Mesenchymal stem cell (in vitro differentiated cells and primary cell): ENCODE results near the gene S100A5.

Source experiments
- DNase-seq: peaks from one replicate; pipeline ENCODE4 v3.0.0-alpha.2; 2013
- H2AFZ ChIP-seq: one replicate; pipeline ENCODE4 v1.6.1; 2013; ENCODE audit warnings: low read depth, mild to moderate bottlenecking, control low read depth, inconsistent platforms, low read length, moderate library complexity
- H2AK5ac ChIP-seq: 2 replicates; pipeline ENCODE4 v1.6.1; 2013; ENCODE audit warnings: low read length, moderate library complexity, mild to moderate bottlenecking, inconsistent platforms; ENCODE audit not compliant: severe bottlenecking
- H2BK120ac ChIP-seq: one replicate; pipeline ENCODE4 v1.6.1; 2013; ENCODE audit warnings: low read depth, mild to moderate bottlenecking, inconsistent platforms, low read length, moderate library complexity
- H2BK12ac ChIP-seq, 2 experiments: one replicate each; pipeline ENCODE4 v1.6.1; 2013; ENCODE audit warnings: inconsistent platforms in 2 of 2, low read length in 2 of 2, mild to moderate bottlenecking in 2 of 2, moderate library complexity in 2 of 2, control low read depth in 1 of 2
- H2BK15ac ChIP-seq: one replicate; pipeline ENCODE4 v1.6.1; 2013; ENCODE audit warnings: mild to moderate bottlenecking, low read depth, inconsistent platforms; ENCODE audit not compliant: poor library complexity, severe bottlenecking
- H2BK5ac ChIP-seq: 2 replicates; pipeline ENCODE4 v1.6.1; 2013; ENCODE audit warnings: low read depth, mild to moderate bottlenecking, low read length, control low read depth, inconsistent platforms; ENCODE audit not compliant: poor library complexity, severe bottlenecking
- H3K14ac ChIP-seq, 2 experiments: one replicate each; pipeline ENCODE4 v1.6.1; 2013; ENCODE audit warnings: inconsistent platforms in 2 of 2, low read length in 2 of 2, control low read depth in 1 of 2, mild to moderate bottlenecking in 1 of 2, moderate library complexity in 1 of 2
- H3K18ac ChIP-seq, 2 experiments: one replicate each; pipeline ENCODE4 v1.6.1; 2013; ENCODE audit warnings: inconsistent platforms in 2 of 2, low read length in 2 of 2, control low read depth in 1 of 2, low read depth in 1 of 2, mild to moderate bottlenecking in 1 of 2
- H3K23ac ChIP-seq, 2 experiments: one replicate each; pipeline ENCODE4 v1.6.1; 2013; ENCODE audit warnings: inconsistent platforms in 2 of 2, low read length in 2 of 2, mild to moderate bottlenecking in 2 of 2, moderate library complexity in 2 of 2, control low read depth in 1 of 2
- H3K27ac ChIP-seq: 2 replicates; pipeline ENCODE4 v1.5.1; 2013; ENCODE audit warnings: mild to moderate bottlenecking, moderate library complexity, low read length, control low read depth, inconsistent platforms; ENCODE audit not compliant: poor library complexity, severe bottlenecking
- H3K27me3 ChIP-seq, 2 experiments: 2 replicates each; pipeline versions ENCODE4 v1.6.1 to v1.7.0; 2013; ENCODE audit warnings: low read length in 2 of 2, mild to moderate bottlenecking in 2 of 2, moderate library complexity in 2 of 2, control low read depth in 1 of 2, inconsistent platforms in 1 of 2; ENCODE audit not compliant: control insufficient read depth in 1 of 2, insufficient read depth in 1 of 2
- H3K36me3 ChIP-seq, 2 experiments: 2 replicates each; pipeline versions ENCODE4 v1.6.1 to v1.7.0; 2013; ENCODE audit warnings: low read length in 2 of 2, control low read depth in 1 of 2, inconsistent platforms in 1 of 2, low read depth in 1 of 2, mild to moderate bottlenecking in 1 of 2; ENCODE audit not compliant: insufficient read depth in 2 of 2, control insufficient read depth in 1 of 2
- H3K4ac ChIP-seq, 2 experiments: one replicate each; pipeline ENCODE4 v1.6.1; 2013; ENCODE audit warnings: inconsistent platforms in 2 of 2, low read length in 2 of 2, mild to moderate bottlenecking in 2 of 2, moderate library complexity in 2 of 2, control low read depth in 1 of 2, low read depth in 1 of 2
- H3K4me1 ChIP-seq: 2 replicates; pipeline ENCODE4 v1.6.1; 2013; ENCODE audit warnings: low read depth, low read length, control low read depth; ENCODE audit not compliant: control insufficient read depth, insufficient read depth
- H3K4me2 ChIP-seq: 2 replicates; pipeline ENCODE4 v1.6.1; 2013; ENCODE audit warnings: low read length, mild to moderate bottlenecking, inconsistent platforms; ENCODE audit not compliant: poor library complexity, severe bottlenecking
- H3K4me3 ChIP-seq, 2 experiments: 2 replicates each; pipeline versions ENCODE4 v1.5.1 to v1.7.0; 2013; ENCODE audit warnings: low read length in 2 of 2, mild to moderate bottlenecking in 2 of 2, control low read depth in 1 of 2, low read depth in 1 of 2; ENCODE audit not compliant: insufficient read depth in 1 of 2
- H3K79me1 ChIP-seq: replicated peaks from 2 replicates; pipeline ENCODE4 v1.6.1; 2013; ENCODE audit warnings: mild to moderate bottlenecking, control low read depth, low read length, inconsistent platforms; ENCODE audit not compliant: poor library complexity, severe bottlenecking
- H3K9ac ChIP-seq: 2 replicates; pipeline ENCODE4 v1.7.0; 2013; ENCODE audit warnings: mild to moderate bottlenecking, low read length, moderate library complexity
- H3K9me3 ChIP-seq: 2 replicates; pipeline ENCODE4 v1.7.0; 2013; ENCODE audit warnings: mild to moderate bottlenecking, low read length; ENCODE audit not compliant: control insufficient read depth
- H4K8ac ChIP-seq: one replicate; pipeline ENCODE4 v1.6.1; 2013; ENCODE audit warnings: inconsistent platforms, mild to moderate bottlenecking, low read length, moderate library complexity
- H4K91ac ChIP-seq: one replicate; pipeline ENCODE4 v1.6.1; 2013; ENCODE audit warnings: mild to moderate bottlenecking, low read length, inconsistent platforms
- WGBS: methylation state at CpG from one replicate; pipeline ENCODE4 v1.1.7; 2013; ENCODE audit warnings: mixed read lengths; 5-methylcytosine and 5-hydroxymethylcytosine counted together

S100A5 gene

DNA sequence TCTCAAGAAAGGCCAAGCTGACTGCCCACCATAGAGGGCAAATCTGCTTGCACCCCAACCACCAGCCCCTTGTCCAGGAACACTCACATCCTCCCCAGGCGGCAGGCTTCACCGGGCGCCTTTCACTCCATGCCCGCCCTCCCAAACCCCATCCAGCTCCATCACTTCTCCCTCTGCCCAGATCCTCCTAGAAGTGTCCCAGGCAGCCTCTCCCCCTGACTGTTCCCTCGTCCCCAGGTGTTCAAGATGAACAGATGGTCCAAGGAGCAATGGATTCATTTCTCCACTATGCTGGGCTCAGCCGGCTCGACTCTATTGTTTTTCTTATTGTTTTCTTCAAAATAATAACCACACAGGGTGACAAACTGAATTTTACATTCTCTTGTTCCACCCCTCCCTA lies 27.1 kb downstream of the S100A5 start:
- H3K18ac ChIP-seq: no peak overlapping the region
- H3K4me1 ChIP-seq: peaks cover 4% of the 10 kb centered on the region
- 94% methylated on average over 7 of the region's 7 CpGs for WGBS
- no peak overlapping the region for H2BK5ac ChIP-seq
- H3K4me2 ChIP-seq: no peak overlapping the region
- H2BK120ac ChIP-seq: no peak overlapping the region
- H3K27ac ChIP-seq: no peak overlapping the region
- no peak overlapping the region for H3K4ac ChIP-seq
- H2BK15ac ChIP-seq: no peak overlapping the region
- no peak overlapping the region for H2AK5ac ChIP-seq
- no peak overlapping the region for H4K91ac ChIP-seq
- H3K27me3 ChIP-seq: no peaks in the 10 kb centered on the region
- no peak overlapping the region for H3K14ac ChIP-seq
- H3K36me3 ChIP-seq: no peaks in the 10 kb centered on the region
- no peaks in the 10 kb centered on the region for H3K9me3 ChIP-seq
- H2AFZ ChIP-seq: no peak overlapping the region
- no peaks in the 10 kb centered on the region for H3K79me1 ChIP-seq
- no peak overlapping the region for H3K9ac ChIP-seq
- no peak for DNase-seq
- H3K23ac ChIP-seq: no peak overlapping the region
- no peak overlapping the region for H2BK12ac ChIP-seq
- no peak overlapping the region for H3K4me3 ChIP-seq
- H4K8ac ChIP-seq: no peak overlapping the region

DNA sequence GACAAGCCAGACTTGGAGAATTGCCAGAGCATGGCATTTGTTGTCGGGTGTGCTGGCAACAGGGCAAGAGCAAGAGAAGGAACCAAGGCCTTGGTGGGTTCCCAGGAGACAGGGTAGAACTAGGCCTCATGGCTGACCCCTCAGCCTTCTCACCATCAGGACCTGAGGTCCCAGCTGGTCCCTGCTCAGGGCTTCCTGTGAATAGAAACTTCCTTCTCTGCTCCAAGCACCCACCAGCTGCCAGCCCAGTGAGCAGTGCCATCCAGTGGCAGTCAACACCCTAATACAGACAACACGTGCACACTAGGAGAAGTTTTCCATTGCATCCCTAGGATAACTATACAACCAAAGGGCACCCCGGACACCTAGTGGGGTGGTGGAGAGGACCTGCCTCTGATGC lies 27.7 kb downstream of the S100A5 start:
- no peaks in the 10 kb centered on the region for H3K79me1 ChIP-seq
- no peak overlapping the region for H3K9ac ChIP-seq
- H2BK5ac ChIP-seq: no peak overlapping the region
- H3K4ac ChIP-seq: no peak overlapping the region
- H2BK12ac ChIP-seq: no peak overlapping the region
- no peak overlapping the region for H2BK15ac ChIP-seq
- peak overlapping the region; percentile 21 for H2BK120ac ChIP-seq
- H2AK5ac ChIP-seq: no peak overlapping the region
- no peak overlapping the region for H3K14ac ChIP-seq
- no peak overlapping the region for H3K27ac ChIP-seq
- no peak overlapping the region for H3K18ac ChIP-seq
- no peaks in the 10 kb centered on the region for H3K27me3 ChIP-seq
- no peak overlapping the region for H4K8ac ChIP-seq
- no peak overlapping the region for H3K23ac ChIP-seq
- H3K4me1 ChIP-seq: peaks cover 8% of the 10 kb centered on the region
- no peaks in the 10 kb centered on the region for H3K36me3 ChIP-seq
- H3K4me2 ChIP-seq: no peak overlapping the region
- no peak for DNase-seq
- H4K91ac ChIP-seq: no peak overlapping the region
- H3K9me3 ChIP-seq: no peaks in the 10 kb centered on the region
- WGBS: 100% methylated on average over 1 of the region's 3 CpGs
- no peak overlapping the region for H2AFZ ChIP-seq
- H3K4me3 ChIP-seq: no peak overlapping the region

- H4K8ac ChIP-seq: peak overlapping the region; percentile 70
- H2BK12ac ChIP-seq: peak overlapping the region; percentile 29 to 56
- H3K14ac ChIP-seq: no peak overlapping the region
- peak overlapping the region; percentile 36 for H2AFZ ChIP-seq
- H3K36me3 ChIP-seq: no peaks in the 10 kb centered on the region
- 1% methylated on average over 7 of the region's 7 CpGs for WGBS
- peak; percentile 79 for DNase-seq
- no peak overlapping the region for H4K91ac ChIP-seq
- H3K27me3 ChIP-seq: no peaks in the 10 kb centered on the region
- H3K27ac ChIP-seq: no peak overlapping the region
- peak overlapping the region; percentile 69 for H3K9ac ChIP-seq
- no peak overlapping the region for H2AK5ac ChIP-seq
- no peak overlapping the region for H3K4ac ChIP-seq
- H3K9me3 ChIP-seq: no peaks in the 10 kb centered on the region
- H2BK5ac ChIP-seq: no peak overlapping the region
- no peak overlapping the region for H3K23ac ChIP-seq
- H2BK15ac ChIP-seq: no peak overlapping the region
- H3K4me2 ChIP-seq: no peak overlapping the region
- H3K4me1 ChIP-seq: peaks cover 20% of the 10 kb centered on the region
- no peak overlapping the region for H3K4me3 ChIP-seq
- H2BK120ac ChIP-seq: no peak overlapping the region
- H3K79me1 ChIP-seq: no peaks in the 10 kb centered on the region
- H3K18ac ChIP-seq: no peak overlapping the region
Measured at GRCh38 chr1:153510984-153511410, 29.7 kb downstream of the S100A5 start.

DNA sequence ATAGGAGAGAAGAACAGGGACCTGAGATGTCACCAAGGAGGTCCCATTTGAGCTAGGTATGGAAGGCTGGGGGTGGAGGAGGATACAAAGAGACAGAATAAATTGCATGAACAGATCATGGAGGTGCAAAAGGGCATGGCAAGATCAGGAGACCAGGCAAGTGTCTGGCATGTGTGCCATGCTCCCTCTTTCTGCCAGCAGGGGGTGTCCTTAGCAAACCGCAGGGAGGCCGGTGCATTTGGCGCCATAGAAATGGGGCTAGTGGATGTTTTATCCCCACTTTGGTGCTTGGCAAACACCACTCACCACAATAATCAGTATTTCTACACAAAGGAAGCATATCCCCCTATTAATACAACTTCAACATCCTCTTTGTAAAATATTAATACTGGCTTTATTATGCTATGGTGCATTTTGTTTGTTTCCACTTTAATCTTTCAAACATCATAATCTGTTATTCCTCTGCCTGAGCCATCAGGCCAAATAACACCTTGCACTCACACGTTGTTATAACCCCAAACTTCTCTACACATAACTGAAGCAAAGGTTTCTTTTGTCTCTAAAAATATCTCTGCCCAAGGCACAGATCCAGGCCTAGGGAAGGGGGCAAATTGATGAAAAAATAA lies 30.9 kb downstream of the S100A5 start:
- Histone ChIP-seq H4K91ac (no peak overlapping the region), H3K27me3 (no peaks in the 10 kb centered on the region), H2AK5ac (no peak overlapping the region), H2BK12ac (peak overlapping the region in 1 of 2 experiments; percentile 75), H2BK15ac (no peak overlapping the region), H3K27ac (no peak overlapping the region), H3K36me3 (no peaks in the 10 kb centered on the region), H3K23ac (no peak overlapping the region), H4K8ac (no peak overlapping the region), H2AFZ (no peak overlapping the region), H3K18ac (no peak overlapping the region), H2BK5ac (no peak overlapping the region), H3K4ac (no peak overlapping the region), H3K4me1 (peaks cover 20% of the 10 kb centered on the region), H3K4me3 (no peak overlapping the region), H2BK120ac (no peak overlapping the region), H3K9ac (no peak overlapping the region), H3K4me2 (no peak overlapping the region), H3K14ac (no peak overlapping the region), H3K9me3 (no peaks in the 10 kb centered on the region), H3K79me1 (no peaks in the 10 kb centered on the region)
- peak; percentile 43 for DNase-seq
- WGBS: 36% methylated on average over 3 of the region's 4 CpGs
